Calu3 (cell line): ENCODE results near the gene MCM3AP. TPM values are rescaled to one million over a fixed set of nuclear protein-coding genes. Genes with fewer than 3 reads are reported as not detected.

Experiments
- BruUV-seq: library from RNA; stranded (reverse); fragments of 400-500 nt; replicated peaks from 2 replicates; lab custom pipeline; 2021; lab: Mats Ljungman, UMichigan
- CTCF ChIA-PET: fragments of 300-600 bp; sonication (Branson Sonifier 250); formaldehyde crosslinking; loops from one replicate; lab custom pipeline; 2022; ENCODE audit warnings: antibody characterized with exemption; lab: Charles Lee
- DNase-seq: peaks from one replicate; pipeline ENCODE4 v3.0.0; 2022
- H3K27ac Mint-ChIP-seq: one replicate; pipeline ENCODE4 v1.8.0; 2022; ENCODE audit warnings: mixed read lengths; ENCODE audit not compliant: unreplicated experiment
- H3K27me3 Mint-ChIP-seq: one replicate; pipeline ENCODE4 v1.8.0; 2022; ENCODE audit warnings: mixed read lengths; ENCODE audit not compliant: unreplicated experiment
- H3K36me3 Mint-ChIP-seq: one replicate; pipeline ENCODE4 v1.8.0; 2022; ENCODE audit warnings: mild to moderate bottlenecking, moderate library complexity, mixed read lengths; ENCODE audit not compliant: insufficient read depth, unreplicated experiment
- H3K4me1 Mint-ChIP-seq: one replicate; pipeline ENCODE4 v1.8.0; 2022; ENCODE audit warnings: mild to moderate bottlenecking, low read depth, mixed read lengths; ENCODE audit not compliant: unreplicated experiment
- H3K4me3 Mint-ChIP-seq: one replicate; pipeline ENCODE4 v1.8.0; 2022; ENCODE audit warnings: mild to moderate bottlenecking, low read depth, moderate library complexity, mixed read lengths; ENCODE audit not compliant: unreplicated experiment
- H3K9me3 Mint-ChIP-seq: one replicate; pipeline ENCODE4 v1.8.0; 2022; ENCODE audit warnings: low read depth, mixed read lengths; ENCODE audit not compliant: unreplicated experiment
- intact Hi-C: fragments of 100-400 bp; cut with micrococcal nuclease; formaldehyde crosslinking; loops from one replicate; pipeline ENCODE4 v1.10.0; 2022; ENCODE audit not compliant: unreplicated experiment
- total RNA-seq: library from RNA; stranded (reverse); gene quantifications from 2 replicates; pipeline ENCODE4 v1.2.3, GENCODE V29; 2022
- TF ChIP-seq, protein P1 (sequence below): fragments of 200-600 bp; IDR thresholded peaks from one replicate; pipeline ENCODE4 v1.8.0; 2022; ENCODE audit warnings: antibody characterized with exemption; ENCODE audit not compliant: unreplicated experiment

Gene MCM3AP
- total RNA-seq, 1 experiment from 2014 or later, result 64.1 TPM

DNA sequence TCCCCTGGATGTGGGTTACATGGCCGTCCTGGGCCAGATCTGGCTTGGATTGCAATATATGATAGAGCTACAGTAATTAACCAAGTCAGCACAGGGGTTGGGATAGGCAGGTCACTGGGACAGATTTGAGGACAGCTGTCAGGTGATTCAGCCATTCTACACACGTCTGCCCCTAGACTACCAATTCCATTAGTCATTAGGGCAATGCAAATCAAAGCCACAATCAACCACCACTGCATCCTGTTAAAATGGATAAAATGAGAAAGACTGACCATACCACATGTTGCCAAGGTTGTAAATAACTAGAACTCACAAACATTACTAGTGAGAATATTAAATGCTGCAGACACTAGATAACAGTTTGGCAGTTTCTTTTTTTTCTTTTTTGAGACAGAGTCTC is 22.2 kb upstream of the MCM3AP start:
- no peak for DNase-seq
- CTCF ChIA-PET, result no interaction called here
- BruUV-seq, result no TSS peak
- Mint-ChIP-seq H3K4me1 (no peaks in the 10 kb centered on the region), H3K4me3 (no peak overlapping the region), H3K27ac (no peak overlapping the region), H3K27me3 (no peaks in the 10 kb centered on the region), H3K9me3 (no peaks in the 10 kb centered on the region), H3K36me3 (peaks cover 27% of the 10 kb centered on the region)
- intact Hi-C loops, result no loop called here
- TF ChIP-seq, protein P1, sequence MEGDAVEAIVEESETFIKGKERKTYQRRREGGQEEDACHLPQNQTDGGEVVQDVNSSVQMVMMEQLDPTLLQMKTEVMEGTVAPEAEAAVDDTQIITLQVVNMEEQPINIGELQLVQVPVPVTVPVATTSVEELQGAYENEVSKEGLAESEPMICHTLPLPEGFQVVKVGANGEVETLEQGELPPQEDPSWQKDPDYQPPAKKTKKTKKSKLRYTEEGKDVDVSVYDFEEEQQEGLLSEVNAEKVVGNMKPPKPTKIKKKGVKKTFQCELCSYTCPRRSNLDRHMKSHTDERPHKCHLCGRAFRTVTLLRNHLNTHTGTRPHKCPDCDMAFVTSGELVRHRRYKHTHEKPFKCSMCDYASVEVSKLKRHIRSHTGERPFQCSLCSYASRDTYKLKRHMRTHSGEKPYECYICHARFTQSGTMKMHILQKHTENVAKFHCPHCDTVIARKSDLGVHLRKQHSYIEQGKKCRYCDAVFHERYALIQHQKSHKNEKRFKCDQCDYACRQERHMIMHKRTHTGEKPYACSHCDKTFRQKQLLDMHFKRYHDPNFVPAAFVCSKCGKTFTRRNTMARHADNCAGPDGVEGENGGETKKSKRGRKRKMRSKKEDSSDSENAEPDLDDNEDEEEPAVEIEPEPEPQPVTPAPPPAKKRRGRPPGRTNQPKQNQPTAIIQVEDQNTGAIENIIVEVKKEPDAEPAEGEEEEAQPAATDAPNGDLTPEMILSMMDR, result no peak

GRCh38 chr21:46304955-46305354 is 19.5 kb upstream of the MCM3AP start:
- no peaks in the 10 kb centered on the region for H3K9me3 Mint-ChIP-seq
- no peaks in the 10 kb centered on the region for H3K27me3 Mint-ChIP-seq
- H3K4me1 Mint-ChIP-seq, result no peaks in the 10 kb centered on the region
- H3K4me3 Mint-ChIP-seq, result no peak overlapping the region
- peaks cover 34% of the 10 kb centered on the region for H3K36me3 Mint-ChIP-seq
- TF ChIP-seq, protein P1, result no peak
- no peak overlapping the region for H3K27ac Mint-ChIP-seq
- no TSS peak for BruUV-seq
- intact Hi-C loops, result no loop called here
- no peak for DNase-seq
- CTCF ChIA-PET, result interaction anchor here (0.7 kb wide), 1 partner anchor 136 kb away, joined by 7 read pairs; no protein-coding TSS in a partner anchor

- no peak for DNase-seq
- Mint-ChIP-seq H3K4me3 (no peak overlapping the region), H3K36me3 (peaks cover 39% of the 10 kb centered on the region), H3K9me3 (no peaks in the 10 kb centered on the region), H3K27ac (no peak overlapping the region), H3K4me1 (no peaks in the 10 kb centered on the region), H3K27me3 (no peaks in the 10 kb centered on the region)
- CTCF ChIA-PET, result no interaction called here
- TF ChIP-seq, protein P1, result no peak
- intact Hi-C loops, result no loop called here
- no TSS peak for BruUV-seq
These were observed 19.0 kb upstream of the MCM3AP start for GRCh38 chr21:46304437-46304836.

DNA sequence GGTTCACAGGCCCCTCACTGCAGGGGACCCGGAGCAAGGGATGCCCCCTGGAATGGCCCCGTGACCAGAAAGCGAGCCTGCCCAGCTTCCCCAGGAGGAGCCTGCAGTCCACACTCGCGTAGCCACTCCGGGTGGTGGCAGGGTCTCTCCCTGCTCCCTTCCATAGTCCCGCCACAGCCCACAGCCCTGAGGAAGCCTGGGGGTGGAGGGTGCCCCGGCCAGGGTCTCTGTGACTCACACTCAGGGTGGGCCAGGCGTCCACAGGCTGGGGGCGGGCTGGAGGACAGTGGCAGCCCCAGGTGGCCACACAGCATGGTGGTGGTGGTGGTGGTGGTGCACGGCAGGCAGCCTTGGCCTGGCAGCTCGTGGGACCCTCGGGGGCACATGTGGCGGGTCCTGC is 16.3 kb upstream of the MCM3AP start:
- TF ChIP-seq, protein P1, result no peak
- no peaks in the 10 kb centered on the region for H3K27me3 Mint-ChIP-seq
- CTCF ChIA-PET, result no interaction called here
- intact Hi-C loops, result no loop called here
- peaks cover 38% of the 10 kb centered on the region for H3K36me3 Mint-ChIP-seq
- no peak overlapping the region for H3K4me3 Mint-ChIP-seq
- H3K27ac Mint-ChIP-seq, result no peak overlapping the region
- no peaks in the 10 kb centered on the region for H3K9me3 Mint-ChIP-seq
- DNase-seq, result no peak
- no peaks in the 10 kb centered on the region for H3K4me1 Mint-ChIP-seq
- BruUV-seq, result no TSS peak
